HG03432 (cell line): ENCODE measurements around the gene ASPDH.

Source experiments
- ATAC-seq: cut with Tn5 transposase; IDR thresholded peaks from one replicate; pipeline ENCODE4 v1.9.1; 2021; ENCODE audit warnings: mild to moderate bottlenecking, moderate library complexity; ENCODE audit not compliant: unreplicated experiment

The ASPDH gene

DNA sequence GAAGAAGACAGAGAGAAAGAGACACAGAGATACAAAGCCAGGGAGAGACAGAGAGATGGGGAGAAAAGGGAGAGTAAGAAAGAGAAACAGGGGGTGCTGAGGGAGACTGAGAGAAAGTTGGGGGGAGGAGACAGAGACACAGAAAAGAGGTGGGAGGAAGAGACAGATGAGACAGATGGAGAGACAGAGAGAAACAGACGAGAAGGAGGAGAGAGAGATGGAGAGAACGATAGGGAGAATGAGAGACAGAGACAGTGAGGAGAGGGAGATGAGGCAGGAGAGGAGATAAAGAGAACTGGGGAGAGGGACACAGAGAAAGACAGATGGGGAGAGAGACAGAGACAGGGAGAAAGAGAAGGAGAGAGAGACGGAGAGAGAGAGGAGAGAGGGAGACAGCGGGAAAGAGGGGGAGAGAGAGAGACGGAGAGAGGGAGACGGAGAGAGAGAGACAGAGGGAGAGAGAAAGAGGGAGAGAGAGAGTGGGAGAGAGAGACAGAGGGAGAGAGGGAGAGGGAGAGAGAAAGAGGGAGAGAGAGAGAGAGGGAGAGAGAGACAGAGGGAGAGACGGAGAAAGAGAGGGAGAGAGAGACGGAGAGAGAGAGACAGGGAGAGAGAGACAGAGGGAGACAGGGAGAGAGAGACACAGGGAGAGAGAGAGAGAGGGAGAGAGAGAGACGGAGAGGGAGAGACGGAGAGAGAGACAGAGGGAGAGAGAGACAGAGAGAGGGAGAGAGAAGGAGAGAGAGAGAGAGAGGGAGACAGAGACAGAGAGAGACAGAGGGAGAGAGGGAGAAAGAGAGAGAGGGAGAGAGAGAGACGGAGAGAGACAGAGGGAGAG is 15.3 kb downstream of the ASPDH start:
- no peak for ATAC-seq

DNA sequence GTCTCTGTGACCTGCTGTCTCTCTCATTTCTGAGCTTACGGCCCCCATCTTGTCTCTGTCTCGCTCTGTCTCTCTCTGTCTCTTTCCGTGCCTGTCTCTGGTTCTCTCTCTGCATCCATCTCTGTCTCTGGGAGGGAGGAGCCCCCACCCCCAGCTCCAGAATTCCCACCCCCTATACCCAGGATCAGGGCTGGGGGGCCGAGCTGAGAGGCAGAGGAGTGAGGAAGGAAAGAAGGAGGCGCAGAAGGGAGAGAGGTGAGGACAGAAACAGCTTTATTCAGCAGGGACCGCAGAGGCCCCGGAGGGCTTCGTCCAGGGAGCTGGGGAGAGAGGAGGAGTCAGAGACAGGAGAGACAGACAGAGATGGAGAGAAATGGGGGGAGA is 16.7 kb downstream of the ASPDH start:
- no peak for ATAC-seq

DNA sequence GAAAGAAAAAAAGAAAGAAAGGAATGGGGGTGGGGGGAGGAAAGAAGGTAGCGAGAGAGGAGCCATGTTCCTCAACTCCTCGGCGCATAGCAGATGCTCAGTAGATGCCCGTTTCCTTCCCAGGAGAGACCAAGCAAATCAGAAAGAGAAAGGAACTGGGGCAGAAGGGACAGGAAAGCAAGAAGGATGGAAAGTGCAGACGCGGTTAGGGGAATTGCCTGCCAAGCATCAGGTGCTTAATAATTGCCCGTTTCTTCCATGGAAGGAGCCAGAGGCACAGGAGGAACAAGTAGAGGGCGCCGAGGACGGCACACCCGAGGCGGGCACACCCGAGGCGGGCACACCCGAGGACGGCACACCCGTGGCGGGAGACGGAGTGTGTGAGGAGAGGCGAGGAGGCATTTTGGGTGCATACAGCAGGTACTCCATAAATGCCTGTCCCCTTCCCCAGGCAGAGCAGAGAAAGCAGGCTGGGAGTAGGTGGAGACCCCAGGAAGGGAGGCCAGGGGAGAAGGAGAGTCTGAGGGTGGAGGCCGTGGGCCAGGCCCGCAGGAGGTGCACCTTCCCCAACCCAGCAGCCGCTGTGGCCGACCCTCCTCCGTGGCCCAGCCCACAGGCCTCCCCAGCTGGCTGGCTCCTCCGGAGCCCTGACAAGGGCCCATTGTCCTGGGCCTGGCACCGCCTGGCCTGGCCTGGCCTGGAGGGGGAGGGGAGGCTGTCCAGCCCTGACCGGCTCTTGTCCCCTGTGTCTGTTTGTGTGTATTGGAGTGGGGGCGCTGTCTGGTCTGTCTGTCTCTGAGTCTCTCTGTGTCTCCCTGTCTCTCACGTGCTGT is 17.3 kb downstream of the ASPDH start:
- ATAC-seq, result no peak

DNA sequence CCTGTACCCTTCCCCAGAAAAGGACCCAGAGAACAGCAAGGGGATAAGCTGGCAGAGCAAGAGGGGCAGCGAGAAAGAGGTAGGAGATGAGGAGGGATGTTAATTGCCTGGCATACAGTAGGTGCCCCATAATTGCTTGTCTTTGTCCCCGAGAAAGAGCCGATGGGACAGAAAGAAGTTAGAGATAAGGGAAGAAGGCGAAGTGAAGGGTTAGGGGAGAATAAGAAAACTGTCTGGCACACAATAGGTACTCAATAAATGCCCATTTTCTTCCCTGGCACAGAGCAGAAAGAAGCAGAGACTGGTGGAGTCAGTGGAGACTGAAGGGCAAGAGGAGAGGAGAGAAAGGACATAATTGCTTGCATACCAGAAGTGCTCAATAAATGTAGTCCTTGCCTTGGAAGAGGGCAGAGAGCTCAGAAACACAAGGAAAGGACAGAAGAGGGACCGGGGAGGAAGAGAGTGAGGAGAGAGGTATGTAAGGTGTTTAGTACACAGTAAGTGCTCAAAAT is 18.6 kb downstream of the ASPDH start:
- no peak for ATAC-seq

DNA sequence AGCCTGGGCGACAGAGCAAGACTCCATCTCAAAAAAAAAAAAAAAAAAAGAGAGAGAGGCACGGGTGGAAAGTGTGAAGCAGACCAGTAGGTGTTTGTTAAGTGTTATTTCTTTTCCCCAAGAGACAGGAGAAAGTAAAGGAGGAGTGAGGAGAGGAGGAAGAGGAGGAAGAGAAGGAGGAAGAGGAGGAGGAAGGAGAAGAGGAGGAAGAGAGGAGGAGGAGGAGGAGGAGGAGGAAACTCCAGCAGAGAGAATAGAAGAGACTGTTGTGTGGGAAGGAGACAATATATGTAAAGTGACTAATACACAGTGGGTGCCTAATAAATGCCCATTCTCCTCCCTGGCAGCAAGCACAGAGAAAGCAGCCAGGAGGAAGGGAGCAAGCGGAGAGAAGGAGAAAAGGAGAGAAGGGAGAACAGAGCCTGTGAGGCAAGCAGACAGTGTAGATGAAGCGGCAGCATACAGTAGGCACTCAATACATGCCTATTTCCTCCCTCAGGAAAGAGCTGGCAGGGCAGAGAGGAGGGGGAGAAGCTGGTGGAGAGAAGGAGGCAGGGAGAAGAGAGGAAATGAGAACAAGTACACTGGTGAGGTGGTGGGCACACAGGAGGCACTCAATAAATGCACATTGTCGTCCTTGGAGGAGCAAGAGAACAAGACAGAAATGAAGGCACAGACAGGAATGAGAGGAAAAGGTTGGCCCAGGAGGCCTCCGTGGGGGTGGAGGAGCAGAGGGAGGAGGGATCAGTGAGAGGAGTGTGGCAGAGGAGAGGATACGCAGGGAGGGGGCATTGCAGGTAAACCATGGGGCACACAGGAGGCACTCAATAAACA is 19.3 kb downstream of the ASPDH start:
- no peak for ATAC-seq

DNA sequence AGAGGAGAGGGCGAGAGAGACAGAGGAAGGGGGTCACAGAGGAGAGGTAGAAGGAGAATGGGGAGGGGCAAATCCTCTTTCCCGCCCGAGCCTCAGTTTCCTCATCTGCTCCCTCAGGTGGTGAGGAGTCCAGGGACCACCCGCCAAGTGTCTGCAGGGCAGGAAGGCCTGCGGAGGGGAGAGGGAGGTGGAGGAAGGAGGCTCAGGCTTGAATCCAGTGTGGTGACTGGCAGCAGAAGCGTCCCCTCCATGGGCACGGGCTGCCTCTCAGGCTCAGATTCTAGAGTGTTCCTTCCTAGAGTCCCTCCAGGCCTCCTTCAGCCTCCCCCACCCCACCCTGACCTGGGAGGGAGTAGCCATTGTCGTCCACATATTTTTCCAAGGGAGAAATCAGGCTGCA is 20.5 kb downstream of the ASPDH start:
- no peak for ATAC-seq

DNA sequence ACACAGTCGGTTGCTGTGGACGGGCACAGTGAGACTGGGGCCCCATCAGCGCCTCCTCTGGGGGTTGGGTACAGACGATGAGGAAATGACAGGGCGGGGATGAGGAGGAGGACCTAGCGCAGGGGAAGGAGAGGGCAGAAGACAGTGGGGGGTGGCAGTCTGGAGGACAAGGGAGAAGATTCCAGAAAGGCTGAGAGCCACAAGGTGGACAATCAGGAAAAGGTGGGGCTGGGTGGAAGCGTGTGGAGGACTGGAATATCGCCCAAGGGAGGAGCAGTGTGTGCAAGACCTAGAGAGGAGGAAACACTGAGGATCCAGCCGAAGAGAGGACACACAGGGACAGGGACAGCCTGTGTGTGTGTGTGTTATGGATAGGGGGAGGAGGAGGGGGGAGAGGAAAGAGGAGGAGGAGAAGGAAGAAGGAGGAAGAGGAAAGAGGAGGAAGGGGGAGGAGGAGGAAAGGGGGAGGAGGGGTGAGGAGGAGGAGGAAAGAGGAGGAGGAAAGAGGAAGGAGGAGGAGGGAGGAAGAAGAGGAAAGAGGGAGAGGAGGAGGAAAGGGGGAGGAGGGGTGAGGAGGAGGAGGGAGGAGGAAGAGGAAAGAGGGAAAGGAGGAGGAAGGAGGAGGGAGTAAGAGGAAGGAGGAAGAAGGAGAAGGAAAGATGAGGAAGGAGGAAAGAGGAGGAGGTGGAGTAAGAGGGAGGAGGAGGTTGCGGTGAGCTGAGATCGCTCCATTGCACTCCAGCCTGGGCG is 21.2 kb downstream of the ASPDH start:
- ATAC-seq, result no peak

DNA sequence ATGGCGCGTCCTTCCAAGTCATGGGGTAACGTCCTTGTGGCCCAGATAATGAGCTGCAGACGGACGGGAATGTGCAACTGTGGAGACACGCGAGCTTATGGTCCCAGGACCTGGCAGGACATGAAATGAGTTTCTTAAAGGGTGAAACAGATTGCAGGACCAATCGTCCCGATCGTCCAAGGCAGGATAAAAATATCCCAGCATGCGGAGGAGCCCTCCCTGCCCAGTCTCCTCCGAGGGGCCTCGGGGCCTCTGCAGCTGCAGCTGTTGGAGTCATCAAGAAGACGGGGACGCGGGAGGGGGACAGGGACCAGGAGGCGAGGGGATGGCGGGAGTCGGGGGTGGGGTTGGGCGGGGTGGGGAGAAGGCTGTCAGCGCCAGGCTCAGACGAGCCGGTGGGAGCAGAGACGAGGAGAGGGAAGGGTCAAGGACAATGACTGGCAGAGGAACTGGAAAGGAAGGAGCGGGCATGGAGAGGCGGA is 22.7 kb downstream of the ASPDH start:
- ATAC-seq, result no peak

DNA sequence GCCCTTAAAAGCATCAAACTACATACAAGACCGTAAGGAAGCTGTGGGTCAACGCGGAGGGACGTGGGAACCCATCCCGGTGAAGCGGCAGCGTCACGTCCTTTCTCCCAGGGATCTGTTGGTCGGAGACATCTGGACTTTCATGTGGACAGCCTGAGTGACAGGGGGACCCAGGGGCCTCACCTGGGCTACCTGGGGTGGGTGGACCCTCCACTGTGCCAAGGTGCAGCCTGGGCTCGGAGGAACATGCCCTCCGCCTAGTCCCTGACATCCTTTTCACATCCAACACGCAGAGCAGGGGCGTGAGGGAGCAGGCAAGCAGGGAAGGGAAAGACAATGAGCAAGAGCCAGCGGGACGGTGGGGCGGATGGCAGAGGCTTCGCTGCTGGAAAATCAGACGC is 23.3 kb downstream of the ASPDH start:
- ATAC-seq, result no peak

DNA sequence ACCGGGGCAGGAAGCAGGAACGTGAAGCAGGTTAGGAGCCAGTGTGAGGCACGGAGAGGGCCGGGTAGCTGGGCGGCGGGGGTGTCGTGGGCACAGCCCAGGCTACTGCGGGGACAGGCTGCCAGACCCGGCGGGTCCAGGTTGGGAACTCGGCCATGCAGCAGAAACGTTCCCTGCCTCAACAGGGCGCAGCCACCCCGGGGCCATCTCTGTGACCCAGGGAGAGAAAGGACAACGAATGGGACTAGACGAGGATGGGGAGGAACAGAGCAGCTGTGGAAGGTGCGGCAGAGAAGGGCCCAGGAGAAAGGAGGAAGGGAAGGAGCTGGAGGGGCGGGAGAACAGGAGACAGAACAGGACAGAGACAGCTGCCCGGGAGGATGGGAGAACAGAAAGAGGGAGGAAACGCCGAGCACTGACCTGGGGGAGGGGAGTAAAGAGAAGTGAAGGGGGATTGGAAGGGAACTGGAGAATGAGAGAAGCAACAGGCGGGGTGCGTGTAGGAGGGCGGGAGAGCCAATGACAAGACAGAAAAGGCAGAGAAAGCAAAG is 24.2 kb downstream of the ASPDH start:
- ATAC-seq, result no peak

DNA sequence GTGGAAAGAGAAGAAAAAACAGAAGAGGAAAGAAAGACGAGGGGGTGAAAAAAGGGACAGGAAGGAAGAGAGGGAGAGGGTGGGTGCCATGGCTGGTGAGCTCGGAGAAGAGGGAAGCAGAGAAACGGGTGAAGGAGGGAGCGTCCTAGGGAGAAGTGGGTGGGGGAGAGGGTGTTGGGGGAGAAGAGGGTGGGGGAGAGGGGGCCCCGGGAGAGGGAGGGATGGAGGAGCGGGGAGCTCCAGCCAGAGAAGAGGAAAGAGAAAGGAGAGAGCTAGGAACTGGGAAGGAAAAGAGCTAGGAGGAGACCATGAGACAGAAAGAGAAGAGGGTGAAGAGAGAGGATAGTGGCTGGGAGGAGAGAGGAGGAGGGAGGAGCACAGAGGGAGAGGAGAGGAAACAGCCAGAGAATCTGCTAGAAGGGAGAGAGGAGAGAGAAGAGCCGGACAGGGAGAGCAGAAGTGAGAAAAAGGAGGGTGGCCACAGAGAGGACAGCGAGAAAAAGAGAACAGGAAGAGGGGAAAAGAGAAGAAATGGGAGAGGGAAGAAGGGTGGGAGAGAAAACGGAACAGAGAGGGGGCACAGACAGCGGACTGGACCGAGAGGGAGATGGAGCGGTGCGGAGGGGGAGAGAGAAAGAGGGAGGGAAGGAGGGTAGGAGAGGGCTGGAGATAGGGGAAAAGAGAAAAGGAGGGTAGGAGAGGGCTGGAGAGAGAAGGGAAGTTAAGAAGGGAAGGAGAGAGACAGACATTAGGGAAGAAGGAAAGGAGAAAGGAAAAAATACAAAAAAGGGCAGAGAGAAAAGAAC is 25.1 kb downstream of the ASPDH start:
- no peak for ATAC-seq

DNA sequence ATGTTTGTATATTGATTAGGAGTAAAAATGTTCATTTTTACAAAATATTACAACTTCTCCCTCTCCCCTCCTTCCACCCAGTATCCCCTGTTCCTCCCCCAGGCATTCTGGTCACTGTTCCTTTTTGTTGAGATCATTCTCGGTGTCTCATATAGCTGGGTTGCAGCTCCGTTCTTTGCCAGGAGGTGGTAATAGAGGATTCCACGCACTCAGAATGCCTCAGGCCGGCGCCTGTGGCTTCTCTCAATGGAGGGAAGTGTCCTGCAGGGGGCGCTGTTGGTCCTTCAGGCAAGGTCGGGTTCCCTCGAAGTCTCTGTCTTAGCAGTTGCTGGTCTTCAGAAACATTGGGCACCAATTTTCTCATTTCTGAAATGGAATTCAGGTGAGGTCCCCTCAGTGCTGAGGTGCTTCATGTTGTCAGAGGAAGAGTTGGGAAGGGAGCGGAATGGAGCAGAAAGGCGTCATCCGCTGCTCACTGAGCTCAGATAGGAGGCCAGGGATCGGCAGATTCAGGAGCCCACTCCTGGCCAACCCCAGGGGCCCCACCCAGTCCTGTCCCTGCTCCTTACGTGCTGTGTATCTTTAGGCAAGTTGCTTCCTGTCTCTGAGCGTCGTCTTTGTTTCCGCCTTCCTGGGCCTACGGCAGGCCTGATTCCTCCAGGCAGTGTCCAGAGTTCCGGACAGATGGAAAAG is 26.7 kb downstream of the ASPDH start:
- ATAC-seq, result no peak

DNA sequence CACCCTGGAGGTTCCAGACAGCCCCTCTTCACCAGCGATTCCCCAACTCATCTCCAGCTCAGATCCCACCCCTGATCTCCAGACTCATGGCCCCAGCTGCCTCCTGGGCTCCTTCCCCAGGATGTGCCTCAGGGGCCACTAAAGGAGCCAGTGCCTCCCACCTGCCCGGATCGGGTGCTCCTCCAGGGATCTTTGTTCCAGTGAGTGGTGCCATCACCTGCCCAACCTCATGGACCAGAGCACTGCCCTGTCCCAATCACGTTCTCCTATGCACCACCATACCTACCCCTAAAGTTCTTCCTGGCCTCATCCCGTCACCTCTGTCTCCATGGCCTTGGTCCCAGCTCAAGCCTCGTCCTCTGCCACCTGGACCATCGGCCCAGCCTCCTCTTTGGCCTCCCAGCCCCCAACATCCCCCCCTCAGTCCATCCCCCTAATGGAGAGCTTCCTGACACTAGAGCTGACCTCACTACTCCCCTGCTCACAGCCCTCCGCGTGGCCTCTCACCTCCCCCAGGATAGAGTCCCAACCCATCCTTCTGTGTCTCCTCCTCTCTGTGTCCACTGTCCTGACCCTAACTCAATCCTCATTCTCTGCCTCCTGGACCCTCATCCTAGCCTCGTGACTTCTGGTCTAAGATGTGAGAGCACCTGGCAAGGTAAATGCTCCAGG is 28.3 kb downstream of the ASPDH start:
- no peak for ATAC-seq

DNA sequence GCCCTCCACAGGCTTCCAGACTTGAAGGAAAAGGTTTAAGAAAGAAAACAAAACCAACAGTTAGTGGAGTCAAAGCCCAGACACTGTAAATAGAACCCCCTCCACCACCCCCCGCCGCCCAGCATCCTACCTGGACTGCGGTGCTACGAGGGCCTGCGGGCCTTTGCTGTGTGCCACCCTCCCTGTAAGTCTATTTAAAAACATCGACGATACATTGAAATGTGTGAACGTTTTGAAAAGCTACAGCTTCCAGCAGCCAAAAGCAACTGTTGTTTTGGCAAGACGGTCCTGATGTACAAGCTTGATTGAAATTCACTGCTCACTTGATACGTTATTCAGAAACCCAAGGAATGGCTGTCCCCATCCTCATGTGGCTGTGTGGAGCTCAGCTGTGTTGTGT is 30.8 kb downstream of the ASPDH start:
- no peak for ATAC-seq

DNA sequence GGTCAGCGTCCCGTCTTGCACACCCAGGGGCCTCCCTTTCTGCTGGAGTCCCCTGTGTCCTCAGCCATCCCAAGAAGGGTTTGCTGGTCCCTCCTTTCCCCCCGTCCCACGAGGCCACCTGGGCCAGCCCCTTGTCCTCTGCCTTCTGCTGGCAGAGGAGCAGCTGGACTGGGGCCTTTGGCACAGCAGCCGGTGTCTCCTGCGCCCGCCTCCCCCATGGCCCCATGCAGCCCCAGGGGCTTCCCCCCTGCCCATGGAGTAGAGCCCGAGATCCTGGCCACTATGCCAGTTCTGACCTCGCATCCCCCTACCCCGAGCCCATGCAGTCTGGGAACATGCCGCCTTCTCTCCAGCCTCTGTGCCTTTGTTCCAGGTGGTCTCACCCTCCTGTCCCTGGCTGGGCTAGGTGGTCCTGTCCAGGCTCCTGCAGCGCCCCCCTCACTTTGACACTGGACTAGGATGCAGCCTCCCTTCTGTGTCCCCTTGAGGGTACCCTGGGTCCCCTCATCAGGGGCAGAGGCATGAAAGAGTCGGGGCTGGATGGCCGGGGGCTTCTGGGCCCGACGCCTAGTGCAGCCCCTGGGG is 31.4 kb downstream of the ASPDH start:
- ATAC-seq, result no peak

DNA sequence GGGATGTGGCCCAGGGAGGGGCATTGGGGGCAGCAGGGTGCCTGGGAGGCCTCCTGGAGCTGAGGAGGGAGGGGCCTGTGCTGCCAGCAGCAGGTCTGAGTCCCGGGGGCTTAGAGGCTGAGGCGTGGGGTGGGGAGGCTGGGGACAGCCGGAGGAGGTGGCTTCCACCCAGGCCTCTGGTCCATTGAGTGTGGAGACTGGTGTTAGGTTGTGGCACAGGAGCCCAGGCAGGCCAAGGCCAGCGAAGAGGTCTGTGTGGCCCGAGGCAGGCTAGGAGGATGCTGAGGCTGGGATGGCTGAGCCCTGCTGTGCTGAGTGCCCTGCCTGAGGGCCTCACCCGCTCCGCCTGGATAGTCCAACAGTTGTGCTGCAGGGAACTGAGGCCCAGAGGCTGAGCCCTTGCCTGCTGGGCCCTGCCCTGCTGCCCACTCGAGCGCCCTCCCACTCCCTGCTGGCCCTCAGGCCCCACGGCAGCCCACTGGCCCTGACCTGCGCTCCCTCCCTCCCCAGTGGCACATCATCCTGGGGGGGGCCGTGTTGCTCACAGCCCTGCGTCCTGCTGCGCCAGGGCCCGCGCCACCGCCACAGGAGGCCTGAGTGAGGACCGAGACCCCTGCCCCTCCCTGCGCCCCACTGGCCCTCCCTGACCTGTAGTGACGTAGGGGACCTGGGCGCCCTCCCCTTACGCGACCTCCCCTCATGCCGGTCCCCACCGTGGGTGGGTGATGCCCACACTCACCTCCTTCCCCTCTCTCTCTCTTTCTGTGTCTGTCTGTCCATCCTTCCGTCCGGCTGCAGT is 32.2 kb downstream of the ASPDH start:
- no peak for ATAC-seq
